Activated gamma-delta T cell (primary cell): ENCODE results near the gene PIGU.

Experiments used
- DNase-seq: peaks from one replicate; lab custom pipeline; 2025; lab: John Stamatoyannopoulos, UW

The PIGU gene

GRCh38 chr20:34578521-34578920 lies 98.4 kb downstream of the PIGU start:
- no peak for DNase-seq

GRCh38 chr20:34578025-34578424 lies 98.9 kb downstream of the PIGU start:
- DNase-seq: no peak

GRCh38 chr20:34577061-34577460 lies 99.8 kb downstream of the PIGU start:
- DNase-seq: no peak

GRCh38 chr20:34575756-34576155 lies 101.1 kb downstream of the PIGU start:
- no peak for DNase-seq

- no peak for DNase-seq
These were observed 101.6 kb downstream of the PIGU start for GRCh38 chr20:34575271-34575670.

- no peak for DNase-seq
These were observed 102.0 kb downstream of the PIGU start for GRCh38 chr20:34574861-34575260.

- DNase-seq: no peak
These were observed 102.5 kb downstream of the PIGU start for GRCh38 chr20:34574426-34574825.

- DNase-seq: no peak
These were observed 103.2 kb downstream of the PIGU start for GRCh38 chr20:34573541-34574300.

- DNase-seq: no peak
These were observed 105.1 kb downstream of the PIGU start for GRCh38 chr20:34571753-34572152.

- DNase-seq: no peak
These were observed 106.0 kb downstream of the PIGU start for GRCh38 chr20:34570859-34571306.

- DNase-seq: no peak
These were observed 107.3 kb downstream of the PIGU start for GRCh38 chr20:34569598-34569997.

- no peak for DNase-seq
These were observed 108.7 kb downstream of the PIGU start for GRCh38 chr20:34567892-34568865.

- no peak for DNase-seq
These were observed 109.7 kb downstream of the PIGU start for GRCh38 chr20:34566978-34567891.

- DNase-seq: no peak
These were observed 112.1 kb downstream of the PIGU start for GRCh38 chr20:34564833-34565232.

GRCh38 chr20:34562641-34563040 lies 114.3 kb downstream of the PIGU start:
- DNase-seq: no peak

- DNase-seq: no peak
These were observed 115.2 kb downstream of the PIGU start for GRCh38 chr20:34561661-34562060.

- DNase-seq: no peak
These were observed 116.3 kb downstream of the PIGU start for GRCh38 chr20:34560614-34561013.

GRCh38 chr20:34560141-34560523 lies 116.8 kb downstream of the PIGU start:
- no peak for DNase-seq

GRCh38 chr20:34559311-34560140 lies 117.4 kb downstream of the PIGU start:
- DNase-seq: no peak

GRCh38 chr20:34558320-34559218 lies 118.3 kb downstream of the PIGU start, which contains the start of gene MAP1LC3A:
Gene MAP1LC3A (plus strand): TSS chr20:34558718. CDS start chr20:34558869, 151 bp downstream.
- DNase-seq: peak; percentile 98
